Panc1 (cell line): ENCODE data around the gene CYBRD1. TPM values are rescaled to one million over a fixed set of nuclear protein-coding genes. Genes with fewer than 3 reads are reported as not detected.

Source experiments
- ATAC-seq: fragments of 200-7000 bp; cut with Tn5 transposase; 2 replicates; pipeline ENCODE4 v1.9.1; 2020; ENCODE audit warnings: mild to moderate bottlenecking, moderate library complexity
- BruUV-seq: library from RNA; stranded (reverse); fragments of 400-500 nt; replicated peaks from 2 replicates; lab custom pipeline; 2021; lab: Mats Ljungman, UMichigan
- CTCF ChIA-PET: fragments of 300-600 bp; sonication (Branson Sonifier 250); formaldehyde crosslinking; loops from one replicate; lab custom pipeline; 2022; ENCODE audit warnings: antibody characterized with exemption; lab: Charles Lee
- POLR2A ChIA-PET: fragments of 300-600 bp; sonication (Branson Sonifier 250); formaldehyde crosslinking; loops from one replicate; lab custom pipeline; 2022; ENCODE audit warnings: antibody characterized with exemption; lab: Charles Lee
- DNase-seq: peaks from one replicate; pipeline ENCODE4 v3.0.0-alpha.2; 2010; ENCODE audit warnings: low read depth, low spot score
- H3K27ac ChIP-seq: 2 replicates; pipeline ENCODE4 v1.5.1; 2011; ENCODE audit warnings: mild to moderate bottlenecking, low read length, inconsistent platforms
- H3K27me3 ChIP-seq: fragments of 200-500 bp; sonication (Bioruptor generic); 2 replicates; pipeline ENCODE4 v1.6.0; 2014; ENCODE audit warnings: low read length, inconsistent platforms; ENCODE audit not compliant: control insufficient read depth, insufficient read depth
- H3K36me3 ChIP-seq: fragments of 200-500 bp; sonication (Bioruptor generic); 2 replicates; pipeline ENCODE4 v1.5.1; 2014; ENCODE audit warnings: inconsistent platforms, mild to moderate bottlenecking, low read length, moderate library complexity; ENCODE audit not compliant: control insufficient read depth, insufficient read depth
- H3K4me1 ChIP-seq: 2 replicates; pipeline ENCODE4 v1.5.1; 2011; ENCODE audit warnings: inconsistent platforms, mild to moderate bottlenecking, low read length, moderate library complexity; ENCODE audit not compliant: control insufficient read depth, insufficient read depth
- H3K4me3 ChIP-seq, 2 experiments: 2 replicates each; pipeline ENCODE4 v1.5.1; 2011 to 2012; ENCODE audit warnings: low read depth in 2 of 2, low read length in 2 of 2, mild to moderate bottlenecking in 2 of 2, inconsistent platforms in 1 of 2, moderate library complexity in 1 of 2
- H3K9me3 ChIP-seq: fragments of 200-500 bp; sonication (Bioruptor generic); 2 replicates; pipeline ENCODE4 v1.5.1; 2014; ENCODE audit warnings: low read depth, mild to moderate bottlenecking, inconsistent platforms, low read length, moderate library complexity; ENCODE audit not compliant: control insufficient read depth, insufficient read depth
- POLR2AphosphoS5 ChIP-seq: IDR thresholded peaks from 2 replicates; pipeline ENCODE4 v1.6.1; 2012; ENCODE audit warnings: mild to moderate bottlenecking, low read depth, low read length, moderate library complexity
- SIN3A ChIP-seq: IDR thresholded peaks from 2 replicates; pipeline ENCODE4 v1.6.1; 2012; ENCODE audit warnings: low read depth, mild to moderate bottlenecking, low read length, moderate library complexity, borderline replicate concordance; ENCODE audit not compliant: insufficient read depth
- TCF7L2 ChIP-seq: IDR thresholded peaks from 2 replicates; pipeline ENCODE4 v1.6.1; 2011; ENCODE audit warnings: mild to moderate bottlenecking, low read depth, low read length, inconsistent platforms
- in situ Hi-C: cut with HindIII; loops from 2 replicates; pipeline ENCODE4 v1.10.0; 2016; ENCODE audit warnings: low sequenced_read_pairs, low pct_unique_long_range_greater_than_20kb
- intact Hi-C: fragments of 100-400 bp; cut with micrococcal nuclease; formaldehyde crosslinking; loops from one replicate; pipeline ENCODE4 v1.10.0; 2022; ENCODE audit not compliant: unreplicated experiment
- total RNA-seq: library from RNA; stranded (reverse); gene quantifications from one replicate; pipeline ENCODE4 v1.2.1, GENCODE V29; 2021; ENCODE audit not compliant: unreplicated experiment
- TF ChIP-seq, protein P1 (sequence below): fragments of 450-650 bp; IDR thresholded peaks from 2 replicates; pipeline ENCODE4 v1.5.1; 2017; ENCODE audit warnings: mild to moderate bottlenecking
- TF ChIP-seq, protein P2 (sequence below), 2 experiments: IDR thresholded peaks; 2 replicates each; pipeline ENCODE4 v1.6.1; 2011 to 2012; ENCODE audit warnings: low read depth in 2 of 2, control low read depth in 1 of 2, low read length in 1 of 2, mild to moderate bottlenecking in 1 of 2, moderate library complexity in 1 of 2; ENCODE audit not compliant: insufficient read depth in 1 of 2

CYBRD1 gene
- total RNA-seq, 1 experiment from 2014 or later, result 2.5 TPM

DNA sequence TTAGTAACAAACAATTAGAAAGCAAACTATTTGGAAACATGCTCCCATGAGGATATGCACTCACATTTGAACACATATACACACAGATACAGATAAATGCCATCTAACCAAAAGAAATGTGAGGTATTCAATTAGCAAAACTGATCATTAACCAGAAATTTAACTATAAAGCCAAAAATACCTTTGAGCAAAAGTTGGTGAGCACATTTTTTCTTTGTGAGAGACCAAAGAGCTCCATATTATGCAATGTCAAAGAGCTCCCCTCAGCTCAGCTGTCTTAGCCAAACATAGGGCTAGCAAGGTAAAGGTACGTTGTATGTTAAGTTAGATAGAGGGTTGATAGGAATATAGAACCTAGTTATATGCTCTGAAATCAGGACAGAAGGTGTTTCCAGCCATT is 43.8 kb downstream of the CYBRD1 start:
- ATAC-seq (no peak), DNase-seq (no peak)
- no peaks in the 10 kb centered on the region for H3K9me3 ChIP-seq
- TF ChIP-seq TCF7L2, result no peak
- no TSS peak for BruUV-seq
- no peaks in the 10 kb centered on the region for H3K4me1 ChIP-seq
- ChIA-PET CTCF (interaction anchor here (0.6 kb wide), 3 partner anchors 17 to 545 kb away, joined by 3 read pairs; no protein-coding TSS in a partner anchor), POLR2A (no interaction called here)
- no peak overlapping the region for H3K27ac ChIP-seq
- H3K36me3 ChIP-seq, result no peaks in the 10 kb centered on the region
- peaks cover 5% of the 10 kb centered on the region; the same call in 1 of the 2 replicates for H3K27me3 ChIP-seq
- in situ Hi-C loops (no loop called here), intact Hi-C loops (no loop called here)
- H3K4me3 ChIP-seq, result no peak overlapping the region

DNA sequence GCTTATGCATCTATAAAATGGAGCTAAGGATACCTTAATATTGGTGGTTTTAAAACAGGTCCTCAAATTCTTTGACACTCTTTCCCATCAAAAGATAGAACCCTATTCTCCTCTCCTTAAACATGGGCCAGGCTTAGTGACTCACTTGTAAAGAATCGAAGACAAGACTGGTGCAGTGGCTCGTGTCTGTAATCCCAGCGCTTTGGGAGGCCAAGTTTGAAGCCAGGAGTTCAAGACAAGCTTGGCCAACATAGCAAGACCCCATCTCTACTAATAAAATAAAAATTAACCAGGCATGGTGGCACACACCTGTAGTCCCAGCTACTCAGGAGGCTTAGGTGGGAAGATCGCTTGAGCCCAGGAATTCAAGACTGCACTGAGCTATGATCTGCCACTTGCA is 44.5 kb downstream of the CYBRD1 start:
- H3K4me1 ChIP-seq, result no peaks in the 10 kb centered on the region
- in situ Hi-C loops (no loop called here), intact Hi-C loops (no loop called here)
- no peak overlapping the region for H3K27ac ChIP-seq
- H3K9me3 ChIP-seq, result no peaks in the 10 kb centered on the region
- no peak for ATAC-seq
- ChIA-PET CTCF (interaction anchor here (0.6 kb wide), 2 partner anchors 18 to 301 kb away, joined by 3 read pairs; no protein-coding TSS in a partner anchor), POLR2A (no interaction called here)
- no peak for DNase-seq
- no peak overlapping the region for H3K4me3 ChIP-seq
- no peak for TF ChIP-seq POLR2AphosphoS5
- no peak for TF ChIP-seq SIN3A
- no peak for TF ChIP-seq TCF7L2
- TF ChIP-seq, protein P1, sequence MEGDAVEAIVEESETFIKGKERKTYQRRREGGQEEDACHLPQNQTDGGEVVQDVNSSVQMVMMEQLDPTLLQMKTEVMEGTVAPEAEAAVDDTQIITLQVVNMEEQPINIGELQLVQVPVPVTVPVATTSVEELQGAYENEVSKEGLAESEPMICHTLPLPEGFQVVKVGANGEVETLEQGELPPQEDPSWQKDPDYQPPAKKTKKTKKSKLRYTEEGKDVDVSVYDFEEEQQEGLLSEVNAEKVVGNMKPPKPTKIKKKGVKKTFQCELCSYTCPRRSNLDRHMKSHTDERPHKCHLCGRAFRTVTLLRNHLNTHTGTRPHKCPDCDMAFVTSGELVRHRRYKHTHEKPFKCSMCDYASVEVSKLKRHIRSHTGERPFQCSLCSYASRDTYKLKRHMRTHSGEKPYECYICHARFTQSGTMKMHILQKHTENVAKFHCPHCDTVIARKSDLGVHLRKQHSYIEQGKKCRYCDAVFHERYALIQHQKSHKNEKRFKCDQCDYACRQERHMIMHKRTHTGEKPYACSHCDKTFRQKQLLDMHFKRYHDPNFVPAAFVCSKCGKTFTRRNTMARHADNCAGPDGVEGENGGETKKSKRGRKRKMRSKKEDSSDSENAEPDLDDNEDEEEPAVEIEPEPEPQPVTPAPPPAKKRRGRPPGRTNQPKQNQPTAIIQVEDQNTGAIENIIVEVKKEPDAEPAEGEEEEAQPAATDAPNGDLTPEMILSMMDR, result no peak
- TF ChIP-seq, protein P2, sequence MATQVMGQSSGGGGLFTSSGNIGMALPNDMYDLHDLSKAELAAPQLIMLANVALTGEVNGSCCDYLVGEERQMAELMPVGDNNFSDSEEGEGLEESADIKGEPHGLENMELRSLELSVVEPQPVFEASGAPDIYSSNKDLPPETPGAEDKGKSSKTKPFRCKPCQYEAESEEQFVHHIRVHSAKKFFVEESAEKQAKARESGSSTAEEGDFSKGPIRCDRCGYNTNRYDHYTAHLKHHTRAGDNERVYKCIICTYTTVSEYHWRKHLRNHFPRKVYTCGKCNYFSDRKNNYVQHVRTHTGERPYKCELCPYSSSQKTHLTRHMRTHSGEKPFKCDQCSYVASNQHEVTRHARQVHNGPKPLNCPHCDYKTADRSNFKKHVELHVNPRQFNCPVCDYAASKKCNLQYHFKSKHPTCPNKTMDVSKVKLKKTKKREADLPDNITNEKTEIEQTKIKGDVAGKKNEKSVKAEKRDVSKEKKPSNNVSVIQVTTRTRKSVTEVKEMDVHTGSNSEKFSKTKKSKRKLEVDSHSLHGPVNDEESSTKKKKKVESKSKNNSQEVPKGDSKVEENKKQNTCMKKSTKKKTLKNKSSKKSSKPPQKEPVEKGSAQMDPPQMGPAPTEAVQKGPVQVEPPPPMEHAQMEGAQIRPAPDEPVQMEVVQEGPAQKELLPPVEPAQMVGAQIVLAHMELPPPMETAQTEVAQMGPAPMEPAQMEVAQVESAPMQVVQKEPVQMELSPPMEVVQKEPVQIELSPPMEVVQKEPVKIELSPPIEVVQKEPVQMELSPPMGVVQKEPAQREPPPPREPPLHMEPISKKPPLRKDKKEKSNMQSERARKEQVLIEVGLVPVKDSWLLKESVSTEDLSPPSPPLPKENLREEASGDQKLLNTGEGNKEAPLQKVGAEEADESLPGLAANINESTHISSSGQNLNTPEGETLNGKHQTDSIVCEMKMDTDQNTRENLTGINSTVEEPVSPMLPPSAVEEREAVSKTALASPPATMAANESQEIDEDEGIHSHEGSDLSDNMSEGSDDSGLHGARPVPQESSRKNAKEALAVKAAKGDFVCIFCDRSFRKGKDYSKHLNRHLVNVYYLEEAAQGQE (IDR thresholded peaks at IDR 0.05; ENCODE audit: insufficient read depth in 1 of 2, low read depth in 2 of 2, low read length in 1 of 2), result no peak
- no peaks in the 10 kb centered on the region for H3K36me3 ChIP-seq
- H3K27me3 ChIP-seq, result peaks cover 5% of the 10 kb centered on the region; the same call in 1 of the 2 replicates
- BruUV-seq, result no TSS peak

DNA sequence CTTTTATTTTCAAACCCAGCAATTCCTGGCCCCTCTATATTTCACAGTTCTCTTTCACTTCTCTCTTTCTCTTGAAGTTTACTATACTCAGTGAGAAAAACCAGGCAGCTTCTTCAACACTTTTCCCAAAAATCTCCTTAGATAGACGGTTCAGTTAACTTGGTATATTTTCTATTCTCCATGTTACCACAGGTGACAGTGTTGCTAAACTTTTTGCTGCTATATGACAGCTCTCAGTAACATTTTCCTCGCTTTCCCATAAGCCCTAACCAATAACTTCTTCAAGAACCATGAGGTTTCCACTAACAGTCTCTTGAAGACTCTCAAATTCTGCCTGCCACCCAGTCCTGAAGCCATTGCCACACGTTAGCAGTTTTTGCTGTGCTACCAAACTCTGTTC is 45.8 kb downstream of the CYBRD1 start:
- Histone ChIP-seq H3K4me1 (no peaks in the 10 kb centered on the region), H3K27me3 (peaks cover 9% of the 10 kb centered on the region; the same call in 1 of the 2 replicates), H3K36me3 (no peaks in the 10 kb centered on the region), H3K9me3 (no peaks in the 10 kb centered on the region), H3K27ac (no peak overlapping the region), H3K4me3 (no peak overlapping the region)
- TF ChIP-seq SIN3A (no peak), TCF7L2 (no peak)
- CTCF ChIA-PET, result interaction anchor here (0.7 kb wide), 1 partner anchor 123 kb away, joined by 3 read pairs; no protein-coding TSS in a partner anchor
- intact Hi-C loops, result no loop called here
- BruUV-seq, result no TSS peak
- ATAC-seq, result no peak
- POLR2A ChIA-PET, result no interaction called here
- no peak for DNase-seq
- in situ Hi-C loops, result no loop called here
